HL-60 (cell line): ENCODE data around the gene PXMP4.

ENCODE experiments used
- DNase-seq, 2 experiments: peaks; one replicate each; pipeline ENCODE4 v3.0.0-alpha.2; 2010 to 2020; ENCODE audit warnings: low read depth in 1 of 2, low spot score in 1 of 2
- H3K27ac ChIP-seq: fragments of 250-450 bp; sonication (Bioruptor Pico); replicated peaks from 2 replicates; pipeline ENCODE4 v1.5.1; 2020; ENCODE audit warnings: mild to moderate bottlenecking, moderate library complexity
- H3K27me3 ChIP-seq: fragments of 250-450 bp; sonication (Bioruptor Pico); 2 replicates; pipeline ENCODE4 v1.5.1; 2021; ENCODE audit warnings: mild to moderate bottlenecking, moderate library complexity; ENCODE audit not compliant: insufficient read depth, poor library complexity, severe bottlenecking
- H3K4me3 ChIP-seq: replicated peaks from 2 replicates; pipeline ENCODE4 v1.5.1; 2011; ENCODE audit warnings: mild to moderate bottlenecking, control low read depth, low read length; ENCODE audit not compliant: insufficient read depth
- GABPA ChIP-seq: IDR thresholded peaks from 2 replicates; pipeline ENCODE4 v1.6.1; 2012; ENCODE audit warnings: low read depth
- POLR2AphosphoS5 ChIP-seq: IDR thresholded peaks from 2 replicates; pipeline ENCODE4 v1.6.1; 2012; ENCODE audit warnings: low read depth
- SPI1 ChIP-seq: IDR thresholded peaks from 2 replicates; pipeline ENCODE4 v1.6.1; 2012; ENCODE audit warnings: low read depth, mild to moderate bottlenecking, borderline replicate concordance
- TF ChIP-seq, protein P1 (sequence below): IDR thresholded peaks from 2 replicates; pipeline ENCODE4 v1.6.1; 2012; ENCODE audit warnings: low read depth; ENCODE audit not compliant: insufficient replicate concordance
- TF ChIP-seq, protein P2 (sequence below): IDR thresholded peaks from one replicate; pipeline ENCODE4 v1.5.1; 2011; ENCODE audit warnings: low read length, control low read depth, inconsistent platforms; ENCODE audit not compliant: insufficient read depth

PXMP4 gene

DNA sequence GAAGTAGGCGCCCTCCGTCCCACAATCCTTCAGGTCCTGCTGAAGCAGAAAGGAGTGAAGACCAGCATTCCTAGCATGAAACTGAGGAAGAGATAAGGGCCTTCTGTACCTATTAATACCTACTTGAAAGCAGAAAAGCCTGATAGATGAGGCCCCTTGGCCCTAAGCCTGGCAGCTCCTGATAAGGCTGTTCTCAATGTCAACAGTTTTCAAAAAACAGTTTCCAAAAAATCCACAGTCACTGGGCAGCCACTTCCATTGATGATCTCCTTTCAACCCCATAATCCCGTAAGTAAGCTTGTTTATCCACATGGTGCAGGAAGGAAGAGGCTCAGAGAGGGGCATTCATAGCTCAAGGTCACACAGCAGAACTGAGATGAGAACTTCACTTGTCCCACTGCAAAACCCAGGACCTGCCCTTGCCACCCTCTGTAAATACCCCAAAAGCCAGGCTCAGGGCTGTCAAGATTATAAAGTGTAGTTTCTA, 31.1 kb downstream of the PXMP4 start:
- TF ChIP-seq GABPA (no peak), SPI1 (no peak), POLR2AphosphoS5 (no peak)
- TF ChIP-seq, protein P1, sequence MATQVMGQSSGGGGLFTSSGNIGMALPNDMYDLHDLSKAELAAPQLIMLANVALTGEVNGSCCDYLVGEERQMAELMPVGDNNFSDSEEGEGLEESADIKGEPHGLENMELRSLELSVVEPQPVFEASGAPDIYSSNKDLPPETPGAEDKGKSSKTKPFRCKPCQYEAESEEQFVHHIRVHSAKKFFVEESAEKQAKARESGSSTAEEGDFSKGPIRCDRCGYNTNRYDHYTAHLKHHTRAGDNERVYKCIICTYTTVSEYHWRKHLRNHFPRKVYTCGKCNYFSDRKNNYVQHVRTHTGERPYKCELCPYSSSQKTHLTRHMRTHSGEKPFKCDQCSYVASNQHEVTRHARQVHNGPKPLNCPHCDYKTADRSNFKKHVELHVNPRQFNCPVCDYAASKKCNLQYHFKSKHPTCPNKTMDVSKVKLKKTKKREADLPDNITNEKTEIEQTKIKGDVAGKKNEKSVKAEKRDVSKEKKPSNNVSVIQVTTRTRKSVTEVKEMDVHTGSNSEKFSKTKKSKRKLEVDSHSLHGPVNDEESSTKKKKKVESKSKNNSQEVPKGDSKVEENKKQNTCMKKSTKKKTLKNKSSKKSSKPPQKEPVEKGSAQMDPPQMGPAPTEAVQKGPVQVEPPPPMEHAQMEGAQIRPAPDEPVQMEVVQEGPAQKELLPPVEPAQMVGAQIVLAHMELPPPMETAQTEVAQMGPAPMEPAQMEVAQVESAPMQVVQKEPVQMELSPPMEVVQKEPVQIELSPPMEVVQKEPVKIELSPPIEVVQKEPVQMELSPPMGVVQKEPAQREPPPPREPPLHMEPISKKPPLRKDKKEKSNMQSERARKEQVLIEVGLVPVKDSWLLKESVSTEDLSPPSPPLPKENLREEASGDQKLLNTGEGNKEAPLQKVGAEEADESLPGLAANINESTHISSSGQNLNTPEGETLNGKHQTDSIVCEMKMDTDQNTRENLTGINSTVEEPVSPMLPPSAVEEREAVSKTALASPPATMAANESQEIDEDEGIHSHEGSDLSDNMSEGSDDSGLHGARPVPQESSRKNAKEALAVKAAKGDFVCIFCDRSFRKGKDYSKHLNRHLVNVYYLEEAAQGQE: no peak
- TF ChIP-seq, protein P2, sequence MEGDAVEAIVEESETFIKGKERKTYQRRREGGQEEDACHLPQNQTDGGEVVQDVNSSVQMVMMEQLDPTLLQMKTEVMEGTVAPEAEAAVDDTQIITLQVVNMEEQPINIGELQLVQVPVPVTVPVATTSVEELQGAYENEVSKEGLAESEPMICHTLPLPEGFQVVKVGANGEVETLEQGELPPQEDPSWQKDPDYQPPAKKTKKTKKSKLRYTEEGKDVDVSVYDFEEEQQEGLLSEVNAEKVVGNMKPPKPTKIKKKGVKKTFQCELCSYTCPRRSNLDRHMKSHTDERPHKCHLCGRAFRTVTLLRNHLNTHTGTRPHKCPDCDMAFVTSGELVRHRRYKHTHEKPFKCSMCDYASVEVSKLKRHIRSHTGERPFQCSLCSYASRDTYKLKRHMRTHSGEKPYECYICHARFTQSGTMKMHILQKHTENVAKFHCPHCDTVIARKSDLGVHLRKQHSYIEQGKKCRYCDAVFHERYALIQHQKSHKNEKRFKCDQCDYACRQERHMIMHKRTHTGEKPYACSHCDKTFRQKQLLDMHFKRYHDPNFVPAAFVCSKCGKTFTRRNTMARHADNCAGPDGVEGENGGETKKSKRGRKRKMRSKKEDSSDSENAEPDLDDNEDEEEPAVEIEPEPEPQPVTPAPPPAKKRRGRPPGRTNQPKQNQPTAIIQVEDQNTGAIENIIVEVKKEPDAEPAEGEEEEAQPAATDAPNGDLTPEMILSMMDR: no peak
- no peak overlapping the region for H3K27ac ChIP-seq
- no peak overlapping the region for H3K4me3 ChIP-seq

DNA sequence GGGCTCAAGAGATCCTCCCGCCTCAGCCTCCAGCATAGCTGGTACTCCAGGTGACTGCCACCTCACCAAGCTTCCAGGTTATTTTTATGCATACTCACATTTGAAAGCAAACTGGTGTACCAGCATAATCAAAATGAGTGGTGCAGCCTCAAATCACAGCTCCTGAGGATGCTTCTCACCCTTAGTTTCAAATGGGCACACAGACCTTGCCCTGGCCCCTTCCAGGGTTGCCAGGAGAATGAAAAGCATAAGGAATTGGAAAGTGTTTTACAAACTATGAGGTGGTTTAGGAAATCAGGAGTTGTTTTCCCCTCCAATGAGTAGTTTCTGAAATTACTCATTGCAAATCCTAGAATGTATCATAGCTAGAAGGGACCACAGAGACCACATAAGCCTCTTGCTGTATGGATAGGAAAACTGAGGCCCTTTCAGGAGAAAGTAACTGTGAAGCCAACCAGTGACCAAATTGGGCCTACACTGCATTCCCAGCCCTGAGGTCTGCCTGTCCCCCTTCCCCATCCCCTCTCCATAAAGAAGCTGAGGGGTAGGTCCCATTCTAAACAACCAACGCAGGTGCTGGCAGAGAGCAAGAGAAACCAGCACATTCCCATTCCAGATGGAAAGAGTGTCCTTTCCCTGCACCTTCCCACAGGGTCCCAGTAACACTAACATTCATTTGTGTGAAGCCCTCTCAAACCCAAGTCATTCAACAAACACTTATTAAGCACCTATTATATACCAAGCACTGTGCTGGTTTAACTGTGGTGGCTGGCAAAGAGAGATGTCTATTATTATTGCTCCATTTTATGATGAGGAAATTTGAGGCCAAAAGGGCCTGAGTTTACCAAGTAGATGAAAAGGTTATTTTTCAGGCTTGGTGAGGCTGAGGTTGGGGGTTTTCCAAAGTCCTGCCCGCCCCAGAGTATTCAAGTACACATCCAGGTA, 31.8 kb downstream of the PXMP4 start:
- TF ChIP-seq POLR2AphosphoS5: no peak
- no peak for TF ChIP-seq SPI1
- TF ChIP-seq, protein P1: no peak
- TF ChIP-seq, protein P2: no peak
- TF ChIP-seq GABPA: no peak
- no peak for DNase-seq
- Histone ChIP-seq H3K4me3 (no peak overlapping the region), H3K27ac (no peak overlapping the region), H3K27me3 (no peaks in the 10 kb centered on the region)

More for the DNA sequence above, 31.1 kb downstream of the PXMP4 start:
- no peak for DNase-seq
- no peaks in the 10 kb centered on the region for H3K27me3 ChIP-seq

GRCh38 chr20:33687370-33687915, 32.7 kb downstream of the PXMP4 start:
- no peak overlapping the region for H3K4me3 ChIP-seq
- no peaks in the 10 kb centered on the region for H3K27me3 ChIP-seq
- TF ChIP-seq SPI1 (peak; percentile 85), POLR2AphosphoS5 (no peak), GABPA (no peak)
- peak; percentile 80 for DNase-seq
- H3K27ac ChIP-seq: peak overlapping the region; percentile 50

GRCh38 chr20:33686984-33687366, 33.1 kb downstream of the PXMP4 start:
- peak overlapping the region; percentile 50 for H3K27ac ChIP-seq

More at GRCh38 chr20:33686984-33687366, 33.1 kb downstream of the PXMP4 start:
- Histone ChIP-seq H3K27me3 (no peaks in the 10 kb centered on the region), H3K4me3 (peak overlapping the region; percentile 34)
- TF ChIP-seq, protein P1: no peak
- no peak for TF ChIP-seq POLR2AphosphoS5
- TF ChIP-seq GABPA: no peak
- no peak for TF ChIP-seq SPI1
- TF ChIP-seq, protein P2: no peak
- DNase-seq: no peak
